ENCODE data around the gene DTNA. TPM values are rescaled to one million over a fixed set of nuclear protein-coding genes. Genes with fewer than 3 reads are reported as not detected.

The DTNA gene
- polyA plus RNA-seq, 1 donor from 2014 or later = 53.9 TPM

DNA sequence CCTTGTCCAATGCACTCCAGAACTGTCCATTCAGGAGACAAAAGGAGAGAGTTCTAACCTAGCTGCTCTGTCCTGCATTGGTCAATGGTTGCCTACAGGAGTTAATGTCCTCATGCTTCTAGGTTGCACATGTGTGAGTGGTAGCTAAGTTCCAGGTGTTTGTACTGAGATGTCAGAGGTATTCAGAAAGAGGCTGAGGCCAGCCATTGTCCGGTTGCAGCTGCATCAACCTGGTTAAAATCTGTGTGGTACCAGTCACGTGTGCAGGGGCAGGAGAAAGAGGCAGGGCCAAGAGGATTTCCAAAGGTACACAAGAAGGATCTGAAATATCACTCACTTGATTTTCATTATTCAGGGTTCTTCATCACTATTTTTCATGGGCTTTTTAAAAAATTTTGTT lies 70.8 kb downstream of the DTNA start:
- no peak overlapping the region for H3K4me2 ChIP-seq (ENCODE audit: low read length)
- no peaks in the 10 kb centered on the region for H3K27me3 ChIP-seq (ENCODE audit: insufficient read depth, low read depth, low read length)
- no peaks in the 10 kb centered on the region for H3F3A ChIP-seq (ENCODE audit: insufficient read depth, low read length, poor library complexity, severe bottlenecking)
- H4K20me1 ChIP-seq (ENCODE audit: insufficient read depth) = no peaks in the 10 kb centered on the region
- H3K9me2 ChIP-seq (ENCODE audit: insufficient read depth, low read length) = no peaks in the 10 kb centered on the region
- TF ChIP-seq, protein P1, sequence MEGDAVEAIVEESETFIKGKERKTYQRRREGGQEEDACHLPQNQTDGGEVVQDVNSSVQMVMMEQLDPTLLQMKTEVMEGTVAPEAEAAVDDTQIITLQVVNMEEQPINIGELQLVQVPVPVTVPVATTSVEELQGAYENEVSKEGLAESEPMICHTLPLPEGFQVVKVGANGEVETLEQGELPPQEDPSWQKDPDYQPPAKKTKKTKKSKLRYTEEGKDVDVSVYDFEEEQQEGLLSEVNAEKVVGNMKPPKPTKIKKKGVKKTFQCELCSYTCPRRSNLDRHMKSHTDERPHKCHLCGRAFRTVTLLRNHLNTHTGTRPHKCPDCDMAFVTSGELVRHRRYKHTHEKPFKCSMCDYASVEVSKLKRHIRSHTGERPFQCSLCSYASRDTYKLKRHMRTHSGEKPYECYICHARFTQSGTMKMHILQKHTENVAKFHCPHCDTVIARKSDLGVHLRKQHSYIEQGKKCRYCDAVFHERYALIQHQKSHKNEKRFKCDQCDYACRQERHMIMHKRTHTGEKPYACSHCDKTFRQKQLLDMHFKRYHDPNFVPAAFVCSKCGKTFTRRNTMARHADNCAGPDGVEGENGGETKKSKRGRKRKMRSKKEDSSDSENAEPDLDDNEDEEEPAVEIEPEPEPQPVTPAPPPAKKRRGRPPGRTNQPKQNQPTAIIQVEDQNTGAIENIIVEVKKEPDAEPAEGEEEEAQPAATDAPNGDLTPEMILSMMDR (IDR thresholded peaks at IDR 0.05; ENCODE audit: poor library complexity, severe bottlenecking) = no peak
- TF ChIP-seq RAD21 (conservative IDR thresholded peaks at IDR 0.05) (no peak), TAF1 (IDR thresholded peaks at IDR 0.05; ENCODE audit: low read depth) (no peak), EZH2 (IDR thresholded peaks at IDR 0.05; ENCODE audit: borderline replicate concordance, insufficient read depth, low read length, poor library complexity, severe bottlenecking) (no peak), POLR2AphosphoS5 (IDR thresholded peaks at IDR 0.05) (no peak), EP300 (conservative IDR thresholded peaks at IDR 0.05; ENCODE audit: poor library complexity, severe bottlenecking) (no peak), SMC3 (conservative IDR thresholded peaks at IDR 0.05; ENCODE audit: poor library complexity) (no peak), MXI1 (conservative IDR thresholded peaks at IDR 0.05; ENCODE audit: poor library complexity, severe bottlenecking) (no peak)
- TF ChIP-seq, protein P2, sequence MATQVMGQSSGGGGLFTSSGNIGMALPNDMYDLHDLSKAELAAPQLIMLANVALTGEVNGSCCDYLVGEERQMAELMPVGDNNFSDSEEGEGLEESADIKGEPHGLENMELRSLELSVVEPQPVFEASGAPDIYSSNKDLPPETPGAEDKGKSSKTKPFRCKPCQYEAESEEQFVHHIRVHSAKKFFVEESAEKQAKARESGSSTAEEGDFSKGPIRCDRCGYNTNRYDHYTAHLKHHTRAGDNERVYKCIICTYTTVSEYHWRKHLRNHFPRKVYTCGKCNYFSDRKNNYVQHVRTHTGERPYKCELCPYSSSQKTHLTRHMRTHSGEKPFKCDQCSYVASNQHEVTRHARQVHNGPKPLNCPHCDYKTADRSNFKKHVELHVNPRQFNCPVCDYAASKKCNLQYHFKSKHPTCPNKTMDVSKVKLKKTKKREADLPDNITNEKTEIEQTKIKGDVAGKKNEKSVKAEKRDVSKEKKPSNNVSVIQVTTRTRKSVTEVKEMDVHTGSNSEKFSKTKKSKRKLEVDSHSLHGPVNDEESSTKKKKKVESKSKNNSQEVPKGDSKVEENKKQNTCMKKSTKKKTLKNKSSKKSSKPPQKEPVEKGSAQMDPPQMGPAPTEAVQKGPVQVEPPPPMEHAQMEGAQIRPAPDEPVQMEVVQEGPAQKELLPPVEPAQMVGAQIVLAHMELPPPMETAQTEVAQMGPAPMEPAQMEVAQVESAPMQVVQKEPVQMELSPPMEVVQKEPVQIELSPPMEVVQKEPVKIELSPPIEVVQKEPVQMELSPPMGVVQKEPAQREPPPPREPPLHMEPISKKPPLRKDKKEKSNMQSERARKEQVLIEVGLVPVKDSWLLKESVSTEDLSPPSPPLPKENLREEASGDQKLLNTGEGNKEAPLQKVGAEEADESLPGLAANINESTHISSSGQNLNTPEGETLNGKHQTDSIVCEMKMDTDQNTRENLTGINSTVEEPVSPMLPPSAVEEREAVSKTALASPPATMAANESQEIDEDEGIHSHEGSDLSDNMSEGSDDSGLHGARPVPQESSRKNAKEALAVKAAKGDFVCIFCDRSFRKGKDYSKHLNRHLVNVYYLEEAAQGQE (IDR thresholded peaks at IDR 0.05; ENCODE audit: borderline replicate concordance) = no peak
- H3K36me3 ChIP-seq (ENCODE audit: insufficient read depth, low read length) = no peaks in the 10 kb centered on the region
- no peaks in the 10 kb centered on the region for H3K9me3 ChIP-seq (ENCODE audit: low read length)
- no peak overlapping the region for H3K27ac ChIP-seq (ENCODE audit: low read length)
- H2AFZ ChIP-seq (ENCODE audit: low read depth, low read length) = no peak overlapping the region
- no peaks in the 10 kb centered on the region for H3K79me2 ChIP-seq (replicated peaks; ENCODE audit: insufficient read depth, low read length)
- H3K4me3 ChIP-seq (ENCODE audit: low read length) = no peak overlapping the region
- H3K9ac ChIP-seq (ENCODE audit: low read length) = no peak overlapping the region

GRCh38 chr18:34783501-34783900 lies 73.4 kb downstream of the DTNA start:
- H3K9ac ChIP-seq (ENCODE audit: low read length) = no peak overlapping the region
- no peaks in the 10 kb centered on the region for H4K20me1 ChIP-seq (ENCODE audit: insufficient read depth)
- no peak overlapping the region for H3K4me2 ChIP-seq (ENCODE audit: low read length)
- no peak overlapping the region for H3K4me3 ChIP-seq (ENCODE audit: low read length)
- no peaks in the 10 kb centered on the region for H3K36me3 ChIP-seq (ENCODE audit: insufficient read depth, low read length)
- no peaks in the 10 kb centered on the region for H3K79me2 ChIP-seq (replicated peaks; ENCODE audit: insufficient read depth, low read length)
- H3K27ac ChIP-seq (ENCODE audit: low read length) = no peak overlapping the region
- no peak overlapping the region for H2AFZ ChIP-seq (ENCODE audit: low read depth, low read length)
- no peaks in the 10 kb centered on the region for H3K27me3 ChIP-seq (ENCODE audit: insufficient read depth, low read depth, low read length)
- no peaks in the 10 kb centered on the region for H3F3A ChIP-seq (ENCODE audit: insufficient read depth, low read length, poor library complexity, severe bottlenecking)
- TF ChIP-seq, protein P2 (IDR thresholded peaks at IDR 0.05; ENCODE audit: borderline replicate concordance) = no peak
- no peak for TF ChIP-seq EZH2 (IDR thresholded peaks at IDR 0.05; ENCODE audit: borderline replicate concordance, insufficient read depth, low read length, poor library complexity, severe bottlenecking)
- no peaks in the 10 kb centered on the region for H3K9me3 ChIP-seq (ENCODE audit: low read length)
- H3K9me2 ChIP-seq (ENCODE audit: insufficient read depth, low read length) = no peaks in the 10 kb centered on the region
